GM21423 (cell line): ENCODE data around the gene HSPA1B.
"Not testable (repeated sequence)": the region's sequence is repeated elsewhere in the genome, so short reads cannot be mapped to it uniquely, and the experiment has no call there.

Experiments
- ATAC-seq: cut with Tn5 transposase; IDR thresholded peaks from one replicate; pipeline ENCODE4 v1.9.1; 2021; ENCODE audit warnings: mild to moderate bottlenecking, moderate library complexity; ENCODE audit not compliant: unreplicated experiment

Gene HSPA1B

GRCh38 chr6:31851980-31852718 lies 24.6 kb downstream of the HSPA1B start:
- ATAC-seq: not testable (repeated sequence)

- not testable (repeated sequence) for ATAC-seq
These were observed 30.2 kb downstream of the HSPA1B start for GRCh38 chr6:31857774-31858173.

GRCh38 chr6:31858707-31859106 lies 31.2 kb downstream of the HSPA1B start:
- no peak for ATAC-seq

- no peak for ATAC-seq
These were observed 32.4 kb downstream of the HSPA1B start for GRCh38 chr6:31859923-31860322.

GRCh38 chr6:31860349-31860748 lies 32.8 kb downstream of the HSPA1B start:
- no peak for ATAC-seq

- ATAC-seq: no peak
These were observed 33.6 kb downstream of the HSPA1B start for GRCh38 chr6:31861150-31861549.

GRCh38 chr6:31861919-31862343 lies 34.4 kb downstream of the HSPA1B start:
- ATAC-seq: no peak

GRCh38 chr6:31862344-31863235 lies 35.1 kb downstream of the HSPA1B start, which contains the start of gene NEU1:
Gene NEU1 (minus strand): TSS chr6:31862821. CDS start chr6:31862776, 45 bp downstream.
- ATAC-seq: peak; percentile 95

- ATAC-seq: not testable (repeated sequence)
These were observed 36.6 kb downstream of the HSPA1B start for GRCh38 chr6:31864123-31864562.

GRCh38 chr6:31864818-31865204 lies 37.3 kb downstream of the HSPA1B start:
- ATAC-seq: no peak

GRCh38 chr6:31865205-31866118 lies 37.9 kb downstream of the HSPA1B start:
- ATAC-seq: no peak

GRCh38 chr6:31868658-31868971 lies 41.1 kb downstream of the HSPA1B start:
- not testable (repeated sequence) for ATAC-seq

- no peak for ATAC-seq
These were observed 41.8 kb downstream of the HSPA1B start for GRCh38 chr6:31869343-31869742.

GRCh38 chr6:31870385-31870921 lies 42.9 kb downstream of the HSPA1B start:
- no peak for ATAC-seq

- ATAC-seq: no peak
These were observed 43.6 kb downstream of the HSPA1B start for GRCh38 chr6:31871046-31871659.

- ATAC-seq: no peak
These were observed 46.6 kb downstream of the HSPA1B start for GRCh38 chr6:31874084-31874670.

- no peak for ATAC-seq
These were observed 47.5 kb downstream of the HSPA1B start for GRCh38 chr6:31874836-31875572.

GRCh38 chr6:31875877-31876276 lies 48.3 kb downstream of the HSPA1B start:
- no peak for ATAC-seq

GRCh38 chr6:31876357-31876756 lies 48.8 kb downstream of the HSPA1B start:
- ATAC-seq: no peak
